ENCODE results near the gene ID3.
A peak's percentile ranks its signal among the peaks of the same experiment; 100 is the strongest.

The ID3 gene

DNA sequence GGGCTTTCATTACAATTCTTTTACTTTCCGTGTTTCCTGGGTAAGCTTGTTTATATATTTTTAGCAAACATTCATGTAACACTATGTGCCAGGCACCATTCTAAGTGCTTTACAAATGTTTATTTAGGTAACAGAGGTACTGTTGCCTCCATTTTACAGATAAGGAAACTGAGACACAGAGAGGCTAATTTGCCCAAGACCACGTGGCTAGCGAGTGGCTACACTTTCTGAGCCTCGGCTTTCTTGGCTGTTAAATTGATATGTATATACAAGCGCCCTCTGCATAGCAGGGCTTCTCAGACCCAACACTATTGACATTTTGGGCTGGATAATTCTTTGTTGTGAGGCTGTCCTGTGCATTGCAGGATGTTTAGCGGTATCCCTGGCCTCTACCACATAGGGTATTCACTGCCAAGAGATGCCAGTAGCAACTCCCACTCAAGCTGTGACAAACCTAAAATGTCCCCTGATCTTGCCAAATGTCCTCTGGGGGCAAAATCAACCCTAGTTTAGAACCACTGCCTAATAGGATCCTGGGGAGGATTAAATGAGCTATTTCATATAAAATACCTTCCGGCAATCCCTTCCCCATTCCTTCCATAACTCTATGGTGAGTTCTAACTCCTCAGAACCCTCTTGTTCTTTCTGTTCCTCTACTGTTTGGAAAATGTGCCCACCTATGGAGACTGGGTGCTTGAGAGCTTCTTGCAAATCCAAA is 17.2 kb upstream of the ID3 start:
- ATAC-seq = no peak

GRCh38 chr1:23575226-23575810 is 16.0 kb upstream of the ID3 start:
- no peak for ATAC-seq
- no peak for DNase-seq
- Mint-ChIP-seq H3K27ac (no peak overlapping the region), H3K4me3 (no peak overlapping the region), H3K4me1 (peaks cover 65% of the 10 kb centered on the region), H3K27me3 (no peaks in the 10 kb centered on the region), H3K9me3 (no peaks in the 10 kb centered on the region)

More for the DNA sequence above, 17.2 kb upstream of the ID3 start:
- H3K27ac Mint-ChIP-seq = no peak overlapping the region
- no peaks in the 10 kb centered on the region for H3K27me3 Mint-ChIP-seq
- H3K9me3 Mint-ChIP-seq = no peaks in the 10 kb centered on the region
- H3K4me1 Mint-ChIP-seq = peaks cover 77% of the 10 kb centered on the region
- no peak for DNase-seq
- H3K4me3 Mint-ChIP-seq = peak overlapping the region; percentile 65 to 83

DNA sequence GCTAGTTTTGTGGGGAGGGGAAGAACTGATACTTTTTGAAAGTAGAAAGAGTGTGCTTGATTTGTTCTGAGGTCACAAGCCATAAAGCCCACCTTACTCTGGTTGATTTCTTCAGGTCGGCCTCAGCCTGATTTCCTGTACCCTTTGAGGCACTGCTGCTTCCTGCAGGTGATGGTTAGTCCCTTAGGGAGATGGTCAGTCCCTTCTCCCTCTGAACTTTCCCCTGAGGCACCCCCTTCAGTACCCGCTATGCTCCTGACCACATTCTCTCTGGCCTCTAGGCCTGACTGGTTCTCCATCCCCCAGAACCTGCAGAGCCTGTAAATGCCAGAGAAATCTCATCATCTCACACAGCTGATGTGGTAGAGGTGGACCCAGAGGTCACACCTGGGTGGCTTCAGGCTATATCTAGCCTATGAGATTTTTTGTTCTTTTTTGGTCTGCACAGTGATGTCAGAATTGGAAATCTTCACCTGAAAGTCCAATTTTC is 15.0 kb upstream of the ID3 start:
- no peak overlapping the region for H3K4me3 Mint-ChIP-seq
- H3K9me3 Mint-ChIP-seq = no peaks in the 10 kb centered on the region
- H3K27me3 Mint-ChIP-seq = no peaks in the 10 kb centered on the region
- DNase-seq (no peak), ATAC-seq (no peak)
- H3K4me1 Mint-ChIP-seq = peaks cover 56% of the 10 kb centered on the region
- no peak overlapping the region for H3K27ac Mint-ChIP-seq

DNA sequence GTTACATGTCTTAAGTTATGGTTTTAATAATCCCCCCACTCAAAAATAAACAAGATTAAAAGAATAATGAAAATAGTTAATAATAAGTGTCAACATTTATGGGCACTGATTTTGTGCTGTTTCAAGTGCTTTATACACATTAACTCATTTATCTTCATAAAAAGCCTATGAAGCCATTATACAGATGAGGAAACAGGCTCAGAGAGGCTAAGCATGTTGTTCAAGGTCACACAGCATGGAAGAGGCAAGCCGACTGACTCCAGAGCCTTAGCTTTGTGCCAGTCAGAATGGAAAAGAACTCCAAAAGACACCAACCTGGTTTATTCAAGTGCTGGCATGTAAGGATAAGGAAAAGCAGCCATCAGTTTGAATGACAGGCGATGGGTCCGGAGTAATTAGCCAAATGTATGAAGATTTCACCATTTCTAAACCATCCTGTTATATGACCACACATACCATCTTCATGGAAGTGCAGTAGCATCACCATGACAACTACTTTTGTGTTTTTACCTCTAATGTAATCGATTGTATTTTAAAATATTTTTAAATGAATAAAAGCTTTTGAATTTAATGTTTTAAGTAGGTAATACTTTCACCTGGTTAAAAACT is 14.4 kb upstream of the ID3 start:
- no peak overlapping the region for H3K4me3 Mint-ChIP-seq
- peaks cover 4% of the 10 kb centered on the region for H3K27me3 Mint-ChIP-seq
- no peak overlapping the region for H3K27ac Mint-ChIP-seq
- peaks cover 56% of the 10 kb centered on the region for H3K4me1 Mint-ChIP-seq
- no peaks in the 10 kb centered on the region for H3K9me3 Mint-ChIP-seq
- DNase-seq (no peak), ATAC-seq (no peak)

DNA sequence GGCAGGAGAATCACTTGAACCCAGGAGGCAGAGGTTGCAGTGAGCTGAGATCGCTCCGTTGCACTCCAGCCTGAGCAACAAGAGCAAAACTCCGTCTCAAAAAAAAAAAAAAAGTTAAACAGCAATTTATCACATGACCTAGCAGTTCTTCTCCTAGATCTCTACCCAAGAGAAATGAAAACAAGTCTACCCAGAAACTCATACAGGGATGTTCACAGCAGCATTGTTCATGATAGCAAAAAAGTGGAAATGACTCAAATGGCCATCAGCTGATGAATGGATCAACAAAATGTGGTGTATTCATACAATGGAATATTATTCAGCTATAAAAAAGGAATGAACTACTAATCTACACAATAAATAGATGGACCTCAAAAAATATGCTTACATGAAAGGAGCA is 12.2 kb upstream of the ID3 start:
- no peak overlapping the region for H3K27ac Mint-ChIP-seq
- ATAC-seq = no peak
- peaks cover 49% of the 10 kb centered on the region for H3K4me1 Mint-ChIP-seq
- H3K9me3 Mint-ChIP-seq = no peaks in the 10 kb centered on the region
- DNase-seq = no peak
- no peak overlapping the region for H3K4me3 Mint-ChIP-seq
- H3K27me3 Mint-ChIP-seq = peaks cover 10% of the 10 kb centered on the region

DNA sequence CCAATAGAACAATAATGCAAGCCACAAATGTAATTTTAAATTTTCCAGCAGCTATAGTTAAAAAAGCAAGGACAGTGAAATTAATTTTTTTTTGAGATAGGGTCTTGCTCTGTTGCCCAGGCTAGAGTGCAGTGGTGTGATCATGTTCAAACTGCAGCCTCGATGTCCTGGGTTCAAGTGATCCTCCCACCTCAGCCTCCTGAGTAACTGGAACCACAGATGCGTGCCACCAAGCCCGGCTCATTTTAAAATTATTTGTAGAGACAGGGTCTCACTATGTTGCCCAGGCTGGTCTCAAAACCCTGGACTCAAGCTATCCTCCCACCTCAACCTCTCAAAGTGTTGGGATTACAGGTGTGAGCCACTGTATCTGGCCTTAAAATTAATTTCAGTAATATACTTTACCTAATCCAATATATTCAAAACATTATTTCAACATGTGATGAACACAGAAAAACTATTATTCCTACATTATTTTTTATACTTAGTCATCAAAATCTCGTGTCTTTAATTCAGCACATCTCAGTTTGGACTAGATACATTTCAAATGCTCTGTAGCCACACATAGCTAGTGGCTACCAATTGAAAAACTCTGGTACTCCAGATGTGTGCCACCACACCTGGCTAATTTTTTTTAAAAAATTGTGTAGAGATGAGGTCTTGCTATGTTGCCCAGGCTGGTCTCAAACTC is 10.8 kb upstream of the ID3 start:
- Mint-ChIP-seq H3K27me3 (peaks cover 10% of the 10 kb centered on the region), H3K27ac (no peak overlapping the region), H3K4me1 (peaks cover 42% of the 10 kb centered on the region), H3K4me3 (no peak overlapping the region), H3K9me3 (no peaks in the 10 kb centered on the region)
- no peak for DNase-seq
- ATAC-seq = no peak

DNA sequence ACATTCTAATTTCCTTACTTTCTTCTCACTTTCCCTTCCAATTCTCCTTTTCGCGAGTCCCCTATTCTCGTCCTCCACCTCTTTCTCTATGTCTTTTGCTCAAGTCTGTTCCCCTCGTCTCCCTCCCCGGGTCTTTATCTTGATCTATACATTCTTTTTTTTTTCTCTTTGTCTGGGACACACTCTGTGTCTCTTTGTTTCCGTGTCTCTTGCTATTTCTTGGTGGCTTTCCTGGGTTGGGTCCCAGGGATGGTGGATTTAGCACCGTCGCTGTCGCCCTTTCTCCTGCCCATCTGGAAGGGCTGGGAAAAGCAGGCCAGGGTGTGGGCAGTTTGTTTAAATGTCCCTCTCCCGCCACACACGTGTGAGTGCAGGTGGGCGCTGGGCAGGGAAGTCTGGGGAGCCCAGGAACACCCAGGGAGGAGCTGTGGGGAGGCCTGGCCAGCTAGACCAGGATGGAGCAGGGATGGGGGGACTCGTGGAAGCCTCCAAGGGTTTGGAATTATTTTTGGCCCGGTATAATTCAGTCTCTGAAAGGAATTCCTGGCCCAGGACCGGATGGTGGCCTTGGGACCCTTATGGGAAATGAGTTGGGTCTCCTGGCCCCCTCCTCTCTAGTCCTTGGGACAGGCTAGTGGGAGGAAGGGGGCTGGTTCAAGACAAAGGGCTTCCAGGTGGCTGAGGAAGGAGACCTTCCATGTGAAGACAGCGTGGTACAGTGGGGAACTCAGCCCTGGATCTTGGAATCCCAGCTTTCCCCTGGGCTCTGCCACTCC is 9.5 kb upstream of the ID3 start:
- peak overlapping the region; percentile 49 to 83 for H3K27ac Mint-ChIP-seq
- peak overlapping the region; percentile 81 to 87 for H3K4me3 Mint-ChIP-seq
- ATAC-seq (no peak), DNase-seq (no peak)
- H3K4me1 Mint-ChIP-seq = peaks cover 31% of the 10 kb centered on the region
- H3K27me3 Mint-ChIP-seq = peaks cover 10% of the 10 kb centered on the region
- H3K9me3 Mint-ChIP-seq = no peaks in the 10 kb centered on the region

- Mint-ChIP-seq H3K27me3 (peaks cover 10% of the 10 kb centered on the region), H3K9me3 (no peaks in the 10 kb centered on the region), H3K4me3 (peak overlapping the region; percentile 81 to 87), H3K27ac (peak overlapping the region; percentile 49 to 83), H3K4me1 (peaks cover 35% of the 10 kb centered on the region)
- DNase-seq (no peak), ATAC-seq (peak; percentile 75)
These were observed 8.8 kb upstream of the ID3 start for GRCh38 chr1:23567996-23568607.

GRCh38 chr1:23567629-23567995 is 8.3 kb upstream of the ID3 start:
- peak overlapping the region; percentile 24 to 40 for H3K27ac Mint-ChIP-seq
- H3K9me3 Mint-ChIP-seq = no peaks in the 10 kb centered on the region
- H3K27me3 Mint-ChIP-seq = peaks cover 10% of the 10 kb centered on the region
- H3K4me3 Mint-ChIP-seq = peak overlapping the region; percentile 70 to 74
- H3K4me1 Mint-ChIP-seq = peaks cover 40% of the 10 kb centered on the region
- peak; percentile 43 for ATAC-seq
- no peak for DNase-seq

GRCh38 chr1:23566304-23566703 is 7.0 kb upstream of the ID3 start:
- DNase-seq (no peak), ATAC-seq (no peak)
- no peaks in the 10 kb centered on the region for H3K9me3 Mint-ChIP-seq
- peaks cover 53% of the 10 kb centered on the region for H3K4me1 Mint-ChIP-seq
- H3K27me3 Mint-ChIP-seq = peaks cover 10% of the 10 kb centered on the region
- H3K27ac Mint-ChIP-seq = no peak overlapping the region
- peak overlapping the region in 1 of 2 donors; percentile 11 for H3K4me3 Mint-ChIP-seq

DNA sequence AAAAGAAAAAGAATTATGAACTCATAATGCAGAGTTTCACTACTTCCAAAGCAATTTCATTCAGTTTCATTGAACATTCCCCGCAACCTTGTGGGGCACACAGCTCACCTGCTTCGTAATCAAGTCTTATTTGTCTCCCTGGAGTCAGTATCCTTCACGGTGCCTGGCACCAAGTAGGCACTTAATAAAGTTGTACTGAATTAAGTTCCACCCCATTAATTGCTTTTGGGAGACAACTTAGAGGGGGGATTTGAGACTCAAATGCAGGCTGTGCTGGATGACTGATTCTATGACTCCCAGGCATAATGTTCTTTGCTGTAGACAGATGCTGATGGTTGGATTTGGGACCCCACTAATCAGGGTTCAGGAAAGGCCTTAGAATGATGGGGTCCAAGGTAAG is 6.5 kb upstream of the ID3 start:
- Mint-ChIP-seq H3K4me3 (no peak overlapping the region), H3K27me3 (peaks cover 16% of the 10 kb centered on the region), H3K27ac (no peak overlapping the region)

GRCh38 chr1:23564529-23565122 is 5.3 kb upstream of the ID3 start:
- DNase-seq = no peak
- H3K27me3 Mint-ChIP-seq = peaks cover 20% of the 10 kb centered on the region
- H3K4me1 Mint-ChIP-seq = peaks cover 70% of the 10 kb centered on the region

More for the DNA sequence above, 6.5 kb upstream of the ID3 start:
- DNase-seq (no peak), ATAC-seq (no peak)
- Mint-ChIP-seq H3K9me3 (no peaks in the 10 kb centered on the region), H3K4me1 (peaks cover 58% of the 10 kb centered on the region)

DNA sequence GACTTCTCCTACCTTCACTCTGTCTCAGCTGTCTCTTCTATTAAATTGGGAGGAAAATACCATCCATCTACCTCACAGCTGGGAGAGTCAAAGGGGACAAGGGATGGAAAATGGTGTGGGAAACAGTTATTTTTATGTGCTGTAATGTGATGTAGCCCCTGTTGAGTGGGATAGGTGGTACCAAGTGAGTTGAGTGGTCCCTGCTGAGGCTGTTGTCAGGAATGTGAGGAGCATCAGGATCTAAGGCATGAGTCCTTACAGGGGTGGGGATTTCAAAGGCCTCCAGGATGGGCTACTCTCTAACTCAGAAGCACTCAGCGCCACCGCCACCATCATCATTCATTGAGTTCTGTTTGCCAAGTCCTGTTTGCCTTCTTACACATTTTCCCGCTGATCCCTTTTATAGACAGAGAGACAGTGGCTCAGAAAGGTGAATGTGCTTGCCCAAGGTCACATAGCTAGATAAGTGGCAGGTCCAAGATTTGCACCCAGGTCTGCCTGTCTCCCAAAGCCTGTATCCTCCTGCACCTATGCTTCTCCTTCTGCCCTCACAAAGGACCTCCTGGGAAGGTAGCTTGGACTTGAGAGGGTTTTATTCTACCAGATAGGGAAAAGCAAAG is 4.6 kb upstream of the ID3 start:
- DNase-seq = no peak
- no peak overlapping the region for H3K4me3 Mint-ChIP-seq
- no peak for ATAC-seq
- H3K27me3 Mint-ChIP-seq = peaks cover 17% of the 10 kb centered on the region
- H3K9me3 Mint-ChIP-seq = no peaks in the 10 kb centered on the region
- no peak overlapping the region for H3K27ac Mint-ChIP-seq
- peaks cover 66% of the 10 kb centered on the region for H3K4me1 Mint-ChIP-seq

More at GRCh38 chr1:23564529-23565122, 5.3 kb upstream of the ID3 start:
- Mint-ChIP-seq H3K27ac (no peak overlapping the region), H3K4me3 (no peak overlapping the region), H3K9me3 (no peaks in the 10 kb centered on the region)
- ATAC-seq = no peak

- Mint-ChIP-seq H3K4me1 (peaks cover 60% of the 10 kb centered on the region), H3K27ac (peak overlapping the region in 1 of 2 donors; percentile 7), H3K27me3 (peaks cover 10% of the 10 kb centered on the region), H3K4me3 (peak overlapping the region in 1 of 2 donors; percentile 44), H3K9me3 (no peaks in the 10 kb centered on the region)
- DNase-seq (no peak), ATAC-seq (no peak)
These were observed 3.7 kb upstream of the ID3 start for GRCh38 chr1:23563003-23563402.
